ENCODE measurements around the gene IGFLR1.

DNA sequence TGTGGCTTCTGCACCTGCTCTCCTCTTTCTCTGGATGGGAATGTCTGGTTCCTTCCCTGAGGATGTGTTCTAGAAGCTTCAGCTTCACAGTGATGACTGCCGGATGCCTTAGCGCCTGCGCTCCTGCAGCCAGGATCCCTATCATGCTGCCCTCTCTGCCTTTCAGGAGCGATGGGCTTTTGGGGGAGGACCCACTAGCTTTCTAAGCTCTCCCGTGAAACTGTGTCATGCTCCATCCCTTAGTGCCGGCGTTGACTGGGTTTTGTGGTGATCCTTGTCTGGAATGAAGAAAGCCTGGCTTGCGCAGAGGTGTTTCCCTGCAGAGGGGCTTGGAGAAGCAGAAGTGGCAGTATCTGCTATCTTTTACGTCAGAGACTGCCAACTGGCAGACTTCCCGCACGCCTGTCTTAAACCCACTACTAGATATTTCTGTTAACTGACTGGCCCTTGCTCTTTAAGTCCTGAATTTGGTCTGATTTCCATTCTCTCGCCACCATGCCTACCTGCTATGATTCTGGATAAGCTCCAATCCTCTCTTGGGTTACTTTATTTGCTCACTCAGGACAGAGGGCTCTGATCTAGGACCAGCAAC is 28.3 kb downstream of the IGFLR1 start:
- no peak for TF ChIP-seq POLR2A (IDR thresholded peaks at IDR 0.05)
- TF ChIP-seq, protein P1, sequence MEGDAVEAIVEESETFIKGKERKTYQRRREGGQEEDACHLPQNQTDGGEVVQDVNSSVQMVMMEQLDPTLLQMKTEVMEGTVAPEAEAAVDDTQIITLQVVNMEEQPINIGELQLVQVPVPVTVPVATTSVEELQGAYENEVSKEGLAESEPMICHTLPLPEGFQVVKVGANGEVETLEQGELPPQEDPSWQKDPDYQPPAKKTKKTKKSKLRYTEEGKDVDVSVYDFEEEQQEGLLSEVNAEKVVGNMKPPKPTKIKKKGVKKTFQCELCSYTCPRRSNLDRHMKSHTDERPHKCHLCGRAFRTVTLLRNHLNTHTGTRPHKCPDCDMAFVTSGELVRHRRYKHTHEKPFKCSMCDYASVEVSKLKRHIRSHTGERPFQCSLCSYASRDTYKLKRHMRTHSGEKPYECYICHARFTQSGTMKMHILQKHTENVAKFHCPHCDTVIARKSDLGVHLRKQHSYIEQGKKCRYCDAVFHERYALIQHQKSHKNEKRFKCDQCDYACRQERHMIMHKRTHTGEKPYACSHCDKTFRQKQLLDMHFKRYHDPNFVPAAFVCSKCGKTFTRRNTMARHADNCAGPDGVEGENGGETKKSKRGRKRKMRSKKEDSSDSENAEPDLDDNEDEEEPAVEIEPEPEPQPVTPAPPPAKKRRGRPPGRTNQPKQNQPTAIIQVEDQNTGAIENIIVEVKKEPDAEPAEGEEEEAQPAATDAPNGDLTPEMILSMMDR (IDR thresholded peaks at IDR 0.05), result no peak

Measured in tibial nerve (tissue), 3 donors.